Astrocyte (in vitro differentiated cells and primary cell): ENCODE measurements around the gene AP2S1.

Experiments
- EZH2 ChIP-seq: IDR thresholded peaks from 2 replicates; pipeline ENCODE4 v1.6.1; 2012; ENCODE audit warnings: mild to moderate bottlenecking, low read length, inconsistent platforms; ENCODE audit not compliant: insufficient read depth
- TF ChIP-seq, protein P1 (sequence below): IDR thresholded peaks from 2 replicates; pipeline ENCODE4 v1.5.1; 2011; ENCODE audit warnings: low read depth, mild to moderate bottlenecking, inconsistent platforms, low read length, moderate library complexity; ENCODE audit not compliant: insufficient read depth

DNA sequence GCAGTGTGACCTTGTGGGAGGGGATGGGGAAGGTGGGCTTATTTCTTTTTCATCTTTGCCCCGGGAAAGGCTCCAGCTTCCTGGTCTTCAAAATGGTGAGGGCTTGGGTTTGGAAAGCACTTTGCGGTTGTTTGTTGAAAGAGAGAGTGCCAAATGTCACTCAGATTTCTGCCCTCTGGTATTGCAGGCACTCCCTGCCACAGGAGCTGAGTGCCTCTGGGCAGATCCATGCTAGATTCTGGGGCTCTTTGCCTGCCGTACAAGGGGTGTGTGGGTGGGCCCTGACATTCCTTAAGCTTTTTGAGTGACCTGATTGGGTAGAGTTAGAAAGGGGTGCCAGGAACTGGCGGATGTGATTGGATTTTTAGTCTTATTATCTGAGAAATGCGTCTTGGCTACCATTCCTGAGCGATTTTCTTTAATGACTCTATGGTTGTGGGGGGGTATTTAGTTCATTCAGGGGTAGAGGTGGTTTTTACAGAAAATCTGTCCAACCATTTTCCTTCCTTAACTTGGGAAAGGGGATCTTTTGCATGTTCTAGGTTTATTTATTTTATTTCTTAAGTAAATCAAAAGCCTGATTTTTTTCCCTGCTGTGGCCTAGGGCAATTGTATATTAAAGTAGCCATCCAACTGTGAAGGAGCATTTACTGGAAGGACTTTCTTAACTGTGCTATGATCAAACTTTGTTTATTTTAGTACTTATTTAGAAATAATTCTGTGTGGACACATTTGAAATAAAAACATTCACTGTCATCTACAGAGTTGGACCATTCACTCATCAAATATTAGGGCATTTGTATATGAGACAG, 13.4 kb upstream of the AP2S1 start:
- TF ChIP-seq, protein P1, sequence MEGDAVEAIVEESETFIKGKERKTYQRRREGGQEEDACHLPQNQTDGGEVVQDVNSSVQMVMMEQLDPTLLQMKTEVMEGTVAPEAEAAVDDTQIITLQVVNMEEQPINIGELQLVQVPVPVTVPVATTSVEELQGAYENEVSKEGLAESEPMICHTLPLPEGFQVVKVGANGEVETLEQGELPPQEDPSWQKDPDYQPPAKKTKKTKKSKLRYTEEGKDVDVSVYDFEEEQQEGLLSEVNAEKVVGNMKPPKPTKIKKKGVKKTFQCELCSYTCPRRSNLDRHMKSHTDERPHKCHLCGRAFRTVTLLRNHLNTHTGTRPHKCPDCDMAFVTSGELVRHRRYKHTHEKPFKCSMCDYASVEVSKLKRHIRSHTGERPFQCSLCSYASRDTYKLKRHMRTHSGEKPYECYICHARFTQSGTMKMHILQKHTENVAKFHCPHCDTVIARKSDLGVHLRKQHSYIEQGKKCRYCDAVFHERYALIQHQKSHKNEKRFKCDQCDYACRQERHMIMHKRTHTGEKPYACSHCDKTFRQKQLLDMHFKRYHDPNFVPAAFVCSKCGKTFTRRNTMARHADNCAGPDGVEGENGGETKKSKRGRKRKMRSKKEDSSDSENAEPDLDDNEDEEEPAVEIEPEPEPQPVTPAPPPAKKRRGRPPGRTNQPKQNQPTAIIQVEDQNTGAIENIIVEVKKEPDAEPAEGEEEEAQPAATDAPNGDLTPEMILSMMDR = no peak
- TF ChIP-seq EZH2 = no peak
